Vagina (tissue), 2 donors: ENCODE results near the gene MS4A10.

Experiments
- CTCF ChIP-seq, 3 experiments: fragments of 450-650 bp in 2 of 3; fragments of 200-600 bp in 1 of 3; sonication (generic) in 1 of 3; IDR thresholded peaks; one replicate each; pipeline ENCODE4 v1.5.1; 2017 to 2019; ENCODE audit warnings: antibody characterized with exemption in 3 of 3, mild to moderate bottlenecking in 2 of 3, moderate library complexity in 2 of 3
- POLR2A ChIP-seq, 2 donors: fragments of 450-650 bp; IDR thresholded peaks; one replicate each; pipeline ENCODE4 v1.6.1; 2017; ENCODE audit warnings: antibody characterized with exemption in 2 of 2, mild to moderate bottlenecking in 2 of 2, moderate library complexity in 2 of 2
- POLR2AphosphoS5 ChIP-seq, 2 donors: sonication (generic); formaldehyde crosslinking; IDR thresholded peaks; one replicate each; pipeline ENCODE4 v1.9.0; 2017; ENCODE audit warnings: antibody characterized with exemption in 2 of 2, mild to moderate bottlenecking in 2 of 2, low read depth in 1 of 2; ENCODE audit not compliant: insufficient read depth in 1 of 2

- TF ChIP-seq CTCF (IDR thresholded peaks at IDR 0.05) (no peak), POLR2A (IDR thresholded peaks at IDR 0.05) (no peak), POLR2AphosphoS5 (IDR thresholded peaks at IDR 0.05; ENCODE audit: insufficient read depth in 1 of 2, low read depth in 1 of 2) (no peak)
These were observed 49.8 kb downstream of the MS4A10 start for GRCh38 chr11:60834742-60835533.
